Ovary (tissue), 10 donors: ENCODE results near the gene RAB32. TPM values are rescaled to one million over a fixed set of nuclear protein-coding genes. Genes with fewer than 3 reads are reported as not detected.

Experiments
- DNase-seq, 5 donors: peaks; one replicate each; pipeline ENCODE4 v3.0.0-alpha.2; 2019 to 2020
- H3K27ac ChIP-seq, 2 donors: fragments of 200-600 bp; one replicate each; pipeline versions ENCODE4 v1.5.1 to v1.8.0; 2019 to 2022
- H3K27me3 ChIP-seq: fragments of 200-600 bp; one replicate; pipeline ENCODE4 v1.8.0; 2022
- H3K36me3 ChIP-seq: fragments of 200-600 bp; sonication (generic); one replicate; pipeline ENCODE4 v1.5.1; 2019
- H3K4me1 ChIP-seq: one replicate; pipeline ENCODE4 v1.8.1; 2013; ENCODE audit warnings: mild to moderate bottlenecking, moderate library complexity; ENCODE audit not compliant: insufficient read depth
- H3K4me3 ChIP-seq: fragments of 200-600 bp; sonication (generic); one replicate; pipeline ENCODE4 v1.5.1; 2017
- H3K9me3 ChIP-seq, 2 donors: fragments of 200-600 bp in 1 of 2; sonication (generic) in 1 of 2; one replicate each; pipeline versions ENCODE4 v1.5.1 to v1.8.1; 2013 to 2019; ENCODE audit warnings: mild to moderate bottlenecking in 1 of 2, moderate library complexity in 1 of 2
- CTCF ChIP-seq, 3 donors: fragments of 450-650 bp in 2 of 3; fragments of 200-600 bp in 1 of 3; IDR thresholded peaks; one replicate each; pipeline versions ENCODE4 v1.5.1 to v1.8.0; 2016 to 2022; ENCODE audit warnings: antibody characterized with exemption in 3 of 3, mild to moderate bottlenecking in 1 of 3
- EP300 ChIP-seq: sonication (generic); formaldehyde crosslinking; IDR thresholded peaks from one replicate; pipeline ENCODE4 v1.6.1; 2017; ENCODE audit warnings: antibody characterized with exemption
- POLR2A ChIP-seq: fragments of 450-650 bp; IDR thresholded peaks from one replicate; pipeline ENCODE4 v1.6.1; 2017; ENCODE audit warnings: antibody characterized with exemption, mild to moderate bottlenecking, moderate library complexity
- WGBS, 3 donors: extraction: QIAGEN DNeasy Blood & Tissue Kit in 1 of 3; methylation state at CpG; one replicate each; pipeline versions ENCODE4 v1.1.5 to v1.1.7; 2013 to 2017; 5-methylcytosine and 5-hydroxymethylcytosine counted together
- intact Hi-C, 4 donors: fragments of 100-400 bp; cut with DNase I; formaldehyde crosslinking; loops; one replicate each; pipeline versions ENCODE4 v1.11.0 to v1.15.1; 2022 to 2023
- long read RNA-seq, 3 donors: library from polyadenylated mRNA in 2 of 3; unstranded in 2 of 3; transcript quantifications; one replicate each; pipeline ENCODE4 v2.0.0 and lab custom pipeline, GENCODE V29; 2021 to 2026
- polyA plus RNA-seq, 2 donors: library from polyadenylated mRNA; stranded (reverse); fragments of 200-250 nt in 1 of 2; fragments of 350-450 nt in 1 of 2; fragmentation: Illumina TruSeq in 1 of 2; extraction: RNeasy Lipid Tissue Mini Kit (QIAGEN cat#74804) in 1 of 2; gene quantifications; one replicate each; pipeline ENCODE4 v1.2.3, GENCODE V29; 2013 to 2014
- total RNA-seq, 7 donors: library from RNA; depleted of rRNA in 2 of 7; stranded (reverse); fragments of >200 nt in 2 of 7; fragmentation: NEBNext Ultra II Directional in 3 of 7; extraction: Animal tissue kit (Norgen Biotek cat#: 25700) in 3 of 7; gene quantifications; one replicate each; pipeline versions ENCODE4 v1.1.0 to v1.2.4, GENCODE V29; 2016 to 2023
- donor health status: DM: no; HTN: no; CAD: no; lungs with moderate emphysema.
- donor health status: DM: no; HTN: no; CAD: no.
- donor health status: Bipolar disorder and iron deficiency.
- donor health status: DM: yes; HTN: yes; CAD: no.
- donor health status: DM: no; HTN: no; CAD: no.
- donor health status: DM: yes; HTN: yes; CAD: no.

The RAB32 gene
- total RNA-seq (10 to 100 TPM; 10.7 to 16.4 (median 12.4) TPM), polyA plus RNA-seq (10 to 100 TPM; 13.0 to 27.7 TPM)
- long read RNA-seq, donor 1, partial matches to known transcripts: 0 of 3 reads
- long read RNA-seq, donor 1, other reads (novel, unspliced or antisense): 0 of 3 reads
- long read RNA-seq, donor 2, transcript RAB32-201 (3 exons, 1,217 nt): major isoform, 13 of 24 reads
- long read RNA-seq, donor 2, partial matches to known transcripts: 11 of 24 reads
- long read RNA-seq, donor 2, other reads (novel, unspliced or antisense): 0 of 24 reads
- long read RNA-seq, donor 3, transcript RAB32-201 (3 exons, 1,217 nt): major isoform, 39 of 42 reads
- long read RNA-seq, donor 3, partial matches to known transcripts: 1 of 42 reads
- long read RNA-seq, donor 3, other reads (novel, unspliced or antisense): 2 of 42 reads

- peak; percentile 89 to 94 (median 91) for DNase-seq
- 2 to 7% (median 6%) methylated on average over 33 to 86 of the region's 86 CpGs for whole genome bisulfite sequencing, 3 donors
- intact Hi-C loops: no loop called here
Observed at GRCh38 chr6:146543211-146543939, at the start of gene RAB32. TSS of gene RAB32 (plus strand) at chr6:146543833. CDS start at chr6:146543872, 39 bp downstream.

GRCh38 chr6:146498309-146498708, 45.3 kb upstream of the RAB32 start:
- TF ChIP-seq POLR2A (no peak), CTCF (IDR thresholded peaks at IDR 0.05) (no peak), EP300 (no peak)
- H3K27ac ChIP-seq: no peak overlapping the region
- no peaks in the 10 kb centered on the region for H3K27me3 ChIP-seq
- WGBS, 3 donors: 74 to 82% (median 77%) methylated on average over 4 of the region's 4 CpGs
- DNase-seq: no peak
- H3K36me3 ChIP-seq: no peaks in the 10 kb centered on the region
- no peaks in the 10 kb centered on the region for H3K9me3 ChIP-seq
- no peak overlapping the region for H3K4me3 ChIP-seq
- no peaks in the 10 kb centered on the region for H3K4me1 ChIP-seq
- intact Hi-C loops: no loop called here

More at GRCh38 chr6:146543211-146543939, at the start of gene RAB32:
- Histone ChIP-seq H3K36me3 (no peaks in the 10 kb centered on the region), H3K4me3 (peak within 1 kb of the TSS; percentile 73), H3K9me3 (no peaks in the 10 kb centered on the region), H3K27ac (peak within 1 kb of the TSS; percentile 82 to 97), H3K4me1 (peaks cover 6% of the 10 kb centered on the region), H3K27me3 (no peaks in the 10 kb centered on the region)
- no peak for TF ChIP-seq EP300
- TF ChIP-seq CTCF (IDR thresholded peaks at IDR 0.05): peak; percentile 49 to 82 (median 66)
- TF ChIP-seq POLR2A: peak; percentile 64

GRCh38 chr6:146503096-146503495, 40.5 kb upstream of the RAB32 start:
- intact Hi-C loops: no loop called here
- TF ChIP-seq POLR2A (no peak), CTCF (IDR thresholded peaks at IDR 0.05) (no peak), EP300 (no peak)

GRCh38 chr6:146515212-146515611, 28.4 kb upstream of the RAB32 start:
- no peaks in the 10 kb centered on the region for H3K36me3 ChIP-seq
- no peak for DNase-seq
- TF ChIP-seq EP300: no peak
- no peak for TF ChIP-seq POLR2A
- no peak for TF ChIP-seq CTCF (IDR thresholded peaks at IDR 0.05)
- H3K9me3 ChIP-seq: no peaks in the 10 kb centered on the region
- H3K4me3 ChIP-seq: no peak overlapping the region
- no peak overlapping the region for H3K27ac ChIP-seq
- intact Hi-C loops: no loop called here
- no peaks in the 10 kb centered on the region for H3K27me3 ChIP-seq
- 85 to 89% (median 85%) methylated on average over 7 of the region's 7 CpGs for WGBS, 3 donors
- no peaks in the 10 kb centered on the region for H3K4me1 ChIP-seq

More at GRCh38 chr6:146503096-146503495, 40.5 kb upstream of the RAB32 start:
- 87 to 96% (median 93%) methylated on average over 1 of the region's 1 CpG for WGBS, 3 donors
- no peak overlapping the region for H3K27ac ChIP-seq
- no peak for DNase-seq
- H3K4me1 ChIP-seq: no peaks in the 10 kb centered on the region
- H3K36me3 ChIP-seq: no peaks in the 10 kb centered on the region
- H3K4me3 ChIP-seq: no peak overlapping the region
- no peaks in the 10 kb centered on the region for H3K9me3 ChIP-seq
- H3K27me3 ChIP-seq: no peaks in the 10 kb centered on the region
